Activated CD8-positive, alpha-beta memory T cell treated with anti-CD3 and anti-CD28 coated beads, Interleukin-2, amount 50 U/mL, for 24 hours (primary cell): ENCODE results near the gene RSBN1L.

Experiments used
- DNase-seq: peaks from one replicate; pipeline ENCODE4 v3.0.0-alpha.2; 2020; ENCODE audit errors: extremely low read depth

Gene RSBN1L

DNA sequence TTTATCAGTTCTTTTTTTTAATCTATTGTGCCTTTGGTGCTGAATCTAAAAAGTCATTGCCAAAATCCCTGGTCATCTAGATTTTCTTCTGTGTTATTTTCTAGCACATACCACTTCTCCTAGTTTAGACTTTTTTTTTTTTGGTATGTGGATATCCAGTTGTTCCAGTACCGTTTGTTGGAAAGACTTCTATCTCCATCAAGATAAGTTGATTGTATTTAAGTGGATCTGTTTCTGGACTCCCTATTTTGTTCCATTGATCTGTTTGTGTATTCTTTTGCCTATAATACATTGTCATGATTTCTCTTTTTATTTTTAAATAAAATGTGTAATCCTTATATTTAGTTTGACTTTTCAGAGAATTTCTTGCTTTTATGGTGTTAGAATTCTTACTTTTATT lies 35.5 kb downstream of the RSBN1L start:
- DNase-seq, result no peak

DNA sequence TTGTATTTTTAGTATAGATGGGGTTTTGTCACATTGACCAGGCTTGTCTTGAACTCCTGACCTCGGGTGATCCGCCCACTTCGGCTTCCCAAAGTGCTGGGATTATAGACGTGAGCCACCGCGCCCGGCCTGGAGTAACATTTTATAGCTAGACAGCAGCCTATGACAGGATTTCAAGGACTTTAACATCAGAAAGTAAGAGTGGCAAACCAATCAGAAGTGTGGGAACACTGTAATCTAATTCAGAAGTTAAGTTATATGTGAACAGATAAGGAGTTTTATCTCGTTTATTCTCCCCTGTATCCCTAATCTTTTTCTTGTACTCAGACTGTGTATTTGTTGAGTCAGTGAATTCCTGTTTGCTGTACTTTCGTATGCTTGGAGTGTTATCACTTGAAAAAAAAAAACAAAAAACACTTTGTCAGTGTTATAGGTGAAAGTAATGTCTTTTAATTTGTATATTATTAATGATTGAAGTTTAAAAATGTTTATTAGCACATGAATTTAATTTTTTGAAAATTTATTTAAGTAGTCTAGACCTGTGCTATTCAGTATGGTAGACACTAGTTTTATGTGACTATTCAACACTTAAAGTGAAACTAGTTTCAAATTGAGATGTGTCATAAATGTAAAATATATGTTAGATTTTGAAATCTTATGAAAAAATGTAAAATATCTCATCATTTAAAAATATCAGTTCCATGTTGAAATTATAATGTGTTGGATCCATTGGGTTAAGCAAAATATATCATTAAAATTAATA lies 38.6 kb downstream of the RSBN1L start:
- DNase-seq, result no peak

DNA sequence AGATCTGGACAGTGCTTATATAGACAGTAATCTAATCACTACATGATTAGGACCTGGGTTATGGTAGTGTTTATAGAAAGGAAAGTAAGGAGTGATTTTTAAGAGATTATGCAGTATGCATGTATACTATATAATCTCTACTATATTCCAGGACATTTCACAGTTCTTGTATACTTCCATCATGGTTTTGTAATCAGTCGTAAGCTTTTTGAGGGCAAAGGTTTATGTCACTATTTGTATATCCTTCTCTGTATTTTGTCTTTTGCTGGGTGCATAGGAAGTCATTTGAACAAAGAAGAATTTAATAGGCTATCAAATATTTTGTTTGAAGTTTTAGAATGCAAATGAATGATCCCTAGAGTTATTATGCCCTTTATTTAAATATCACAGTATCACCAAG lies 39.2 kb downstream of the RSBN1L start:
- DNase-seq, result no peak

DNA sequence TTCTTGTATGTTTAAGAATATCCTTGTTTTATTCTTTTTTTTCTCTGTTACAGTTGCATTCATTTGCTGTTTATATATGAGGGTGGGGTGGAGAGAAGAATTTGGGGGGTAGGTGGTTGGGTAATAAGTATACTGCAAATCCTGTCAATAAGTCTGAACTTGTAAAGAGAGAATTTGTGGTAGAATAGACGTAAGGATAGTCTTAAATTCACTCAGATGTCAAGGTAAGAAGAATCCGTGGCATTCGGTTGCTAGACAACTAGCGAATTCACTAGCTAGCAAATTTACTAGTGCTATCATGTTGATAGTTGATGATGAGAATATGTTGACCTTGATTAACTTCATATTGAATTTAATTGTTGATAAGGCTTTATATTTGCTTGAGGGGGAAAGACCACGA lies 40.7 kb downstream of the RSBN1L start:
- no peak for DNase-seq

DNA sequence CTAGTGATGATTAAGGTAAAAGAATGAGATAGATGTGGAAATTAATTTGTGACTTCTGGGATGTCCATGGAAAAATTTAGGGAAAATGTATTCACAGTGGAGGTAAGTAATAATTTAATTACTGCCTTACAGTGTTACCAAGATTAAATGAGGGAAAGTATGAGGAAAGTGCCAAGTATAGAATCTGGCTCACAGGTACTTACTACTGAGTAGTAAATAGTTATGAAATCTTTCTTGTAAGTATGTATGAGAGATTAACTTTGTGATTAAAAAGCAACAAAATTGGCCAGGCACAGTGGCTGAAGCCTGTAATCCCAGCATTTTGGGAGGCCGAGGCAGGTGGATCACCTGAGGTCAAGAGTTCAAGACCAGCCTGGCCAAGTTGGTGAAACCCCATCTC lies 42.1 kb downstream of the RSBN1L start:
- DNase-seq, result no peak

DNA sequence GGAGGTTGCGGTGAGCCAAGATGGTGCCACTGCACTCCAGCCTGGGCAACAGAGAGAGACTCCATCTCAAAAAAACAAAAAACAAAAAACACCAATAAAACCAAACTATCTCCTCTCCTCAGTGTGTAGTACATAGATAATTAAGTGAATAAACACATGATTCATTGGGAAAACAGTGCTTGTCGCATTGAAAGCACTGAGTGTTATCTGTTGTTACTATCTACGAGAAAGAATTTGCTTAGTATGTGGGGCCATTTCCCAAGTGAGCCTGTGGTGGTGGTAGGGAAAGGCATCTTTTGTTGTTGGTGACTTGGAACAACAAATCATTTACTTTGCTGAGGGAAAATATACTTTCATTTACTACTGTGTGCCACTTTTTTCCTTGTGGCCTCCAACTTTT lies 42.6 kb downstream of the RSBN1L start:
- DNase-seq, result no peak

DNA sequence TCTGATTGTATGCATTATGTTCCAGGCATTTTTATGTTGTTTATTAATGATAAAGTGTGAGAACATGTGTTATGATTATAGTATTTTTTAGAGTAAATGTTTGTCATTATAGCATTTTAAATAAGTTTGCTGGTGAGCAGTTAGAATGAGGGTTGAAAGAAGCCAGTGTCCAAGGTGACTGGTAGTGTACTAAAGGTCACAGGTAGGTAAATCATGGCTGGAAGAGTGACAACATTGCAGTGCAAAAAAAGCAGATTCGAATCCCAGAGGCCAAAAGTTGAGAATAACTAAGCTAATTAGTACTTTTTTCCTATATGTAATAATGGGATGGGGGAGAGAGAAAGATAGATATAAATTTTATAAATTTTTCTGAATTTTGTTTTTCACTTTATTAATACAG lies 44.0 kb downstream of the RSBN1L start:
- no peak for DNase-seq

DNA sequence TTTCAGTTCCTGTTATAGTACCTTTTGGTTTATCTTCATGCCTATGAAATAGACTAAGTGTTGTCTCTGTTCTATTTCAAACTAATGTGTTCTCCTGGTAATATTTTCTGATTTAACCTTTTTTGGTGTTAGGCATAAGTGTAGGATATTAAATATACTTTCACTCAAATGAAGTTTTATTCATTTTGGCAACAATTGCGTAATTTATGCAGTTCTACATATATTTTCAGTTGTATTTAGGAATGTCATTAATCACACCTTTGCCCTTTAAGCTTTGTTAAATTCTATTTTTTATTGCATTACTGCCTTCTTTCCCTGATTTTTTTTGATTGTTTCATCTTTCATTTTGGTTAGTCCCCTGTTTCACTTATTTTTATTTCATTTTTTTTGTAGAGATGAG lies 47.3 kb downstream of the RSBN1L start:
- no peak for DNase-seq

DNA sequence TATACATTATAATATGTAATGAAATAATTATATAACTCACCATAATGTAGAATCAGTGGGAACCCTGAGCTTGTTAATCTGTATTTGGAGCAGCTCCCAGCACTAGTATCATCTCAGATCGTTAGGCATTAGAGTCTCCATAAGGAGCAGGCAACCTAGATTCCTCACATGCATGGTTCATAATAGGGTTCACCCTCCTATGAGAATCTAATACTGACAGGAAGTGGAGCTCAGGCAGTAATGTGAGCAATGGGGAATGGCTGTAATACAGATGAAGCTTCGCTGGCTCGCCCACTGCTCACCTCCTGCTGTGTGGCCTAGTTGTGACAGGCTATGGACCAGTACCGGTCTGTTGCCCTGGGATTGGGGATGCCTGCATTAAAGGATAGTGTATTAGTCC lies 49.5 kb downstream of the RSBN1L start:
- DNase-seq, result no peak

DNA sequence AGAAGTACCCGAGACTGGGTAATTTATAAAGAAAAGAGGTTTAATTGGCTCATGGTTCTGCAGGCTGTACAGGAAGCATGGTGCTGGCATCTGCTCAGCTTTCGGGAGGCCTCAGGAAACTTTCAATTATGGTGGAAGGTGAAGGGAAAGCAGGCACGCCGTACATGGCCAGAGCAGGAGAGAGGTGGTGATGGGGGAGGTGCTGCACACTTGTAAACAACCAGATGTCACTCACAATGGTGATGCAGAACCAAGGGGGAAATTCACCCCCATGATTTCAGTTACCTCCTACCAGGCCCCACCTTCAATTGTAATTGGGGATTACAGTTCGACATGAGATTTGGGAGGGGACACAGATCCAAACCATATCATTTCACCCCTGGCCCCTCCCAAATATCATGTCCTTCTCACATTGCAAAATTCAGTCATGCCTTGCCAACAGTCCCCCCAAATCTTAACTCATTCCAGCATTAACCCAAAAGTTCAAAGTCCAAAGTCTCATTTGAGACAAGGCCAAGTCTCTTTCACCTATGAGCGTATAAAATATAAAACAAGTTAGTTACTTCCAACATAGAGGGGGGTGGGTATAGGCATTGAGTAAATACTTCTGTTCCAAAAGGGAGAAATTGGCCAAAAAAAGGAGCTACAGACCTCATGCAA lies 50.0 kb downstream of the RSBN1L start:
- DNase-seq, result no peak

DNA sequence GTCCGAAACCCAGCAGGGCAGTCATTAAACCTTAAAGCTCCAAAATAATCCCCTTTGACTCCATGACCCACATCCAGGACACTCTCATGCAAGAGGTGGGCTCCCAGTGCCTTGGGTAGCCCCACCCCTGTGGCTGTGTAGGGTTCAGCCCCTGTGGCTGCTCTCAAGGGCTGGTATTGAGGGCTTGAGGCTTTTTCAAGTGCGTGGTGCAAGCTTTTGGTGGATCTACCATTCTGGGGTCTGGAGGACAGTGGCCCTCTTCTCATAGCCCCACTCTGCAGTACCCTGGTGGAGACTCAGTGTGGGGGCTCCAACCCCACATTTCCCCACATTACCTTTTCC lies 50.5 kb downstream of the RSBN1L start:
- no peak for DNase-seq

DNA sequence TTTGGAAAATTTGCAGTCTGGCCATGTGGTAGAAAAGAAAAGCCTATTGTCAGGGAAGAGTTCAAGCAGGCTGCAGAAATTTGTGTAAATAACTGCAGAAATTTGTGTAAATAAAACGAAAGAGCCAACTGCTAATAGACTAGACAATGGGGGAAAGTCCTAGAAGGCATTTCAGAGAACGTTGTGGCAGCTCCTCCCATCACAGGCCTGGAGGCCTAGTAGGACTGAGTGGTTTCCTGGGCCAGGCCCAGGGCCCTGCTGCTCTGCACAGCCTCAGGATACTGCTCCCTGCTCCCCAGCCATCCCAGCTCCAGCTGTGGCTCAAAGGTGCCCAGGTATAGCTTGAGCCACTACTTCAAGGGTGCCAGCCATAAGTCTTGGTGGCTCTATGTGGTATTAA lies 50.9 kb downstream of the RSBN1L start:
- no peak for DNase-seq

DNA sequence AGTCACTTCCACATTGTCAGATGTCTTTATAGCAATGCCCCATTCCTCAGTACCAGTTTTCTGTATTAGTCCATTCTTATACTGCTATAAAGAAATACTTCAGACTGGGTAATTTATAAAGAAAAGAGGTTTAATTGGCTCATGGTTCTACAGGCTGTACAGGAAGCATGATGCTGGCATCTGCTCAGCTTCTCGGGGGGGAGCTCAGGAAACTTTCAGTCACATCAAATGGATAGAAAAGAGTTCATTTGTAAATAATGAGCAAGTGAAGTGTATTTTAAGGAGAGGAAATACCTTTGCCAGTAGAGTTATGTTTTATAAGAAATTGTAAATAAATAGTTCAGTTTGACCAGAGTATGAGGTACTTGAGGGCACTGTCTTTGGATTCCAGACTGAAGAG lies 51.5 kb downstream of the RSBN1L start:
- no peak for DNase-seq

DNA sequence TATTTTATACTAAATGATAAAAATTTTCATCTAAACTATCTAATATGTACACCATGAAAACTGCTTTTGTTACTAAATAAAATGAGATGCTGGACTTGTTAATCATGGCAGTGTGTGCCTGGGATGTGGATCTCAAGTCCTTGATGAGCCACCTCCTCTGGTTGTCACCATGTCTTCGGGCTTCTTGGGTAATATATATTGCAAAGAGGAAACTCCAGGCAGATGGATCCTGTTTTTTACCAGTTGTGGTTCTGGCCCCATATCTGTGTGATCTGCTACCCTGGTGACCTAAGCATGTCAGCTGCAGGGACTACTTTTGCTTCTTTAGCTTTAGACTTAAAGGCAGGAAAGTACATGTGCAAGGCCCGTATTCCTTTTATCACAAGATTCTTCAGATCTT lies 55.8 kb downstream of the RSBN1L start:
- no peak for DNase-seq

DNA sequence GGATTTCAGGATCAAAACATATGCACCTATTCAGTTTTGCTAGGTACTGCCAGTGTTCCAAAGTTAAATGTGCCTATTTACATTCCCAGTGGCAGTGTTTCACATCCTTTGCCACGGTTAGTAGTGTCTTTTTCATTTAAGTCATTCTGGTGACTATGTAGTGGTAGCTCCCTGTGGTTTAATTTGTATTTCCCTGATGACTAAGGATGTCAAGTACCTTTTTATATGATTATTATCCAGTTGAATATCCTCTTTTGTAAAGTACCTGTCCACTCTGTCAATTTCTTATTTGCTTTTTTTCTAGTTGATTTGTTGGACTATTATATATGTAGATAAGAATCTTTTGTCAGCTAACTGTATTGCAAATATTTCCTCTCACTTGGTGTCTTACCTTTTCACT lies 56.9 kb downstream of the RSBN1L start:
- no peak for DNase-seq

DNA sequence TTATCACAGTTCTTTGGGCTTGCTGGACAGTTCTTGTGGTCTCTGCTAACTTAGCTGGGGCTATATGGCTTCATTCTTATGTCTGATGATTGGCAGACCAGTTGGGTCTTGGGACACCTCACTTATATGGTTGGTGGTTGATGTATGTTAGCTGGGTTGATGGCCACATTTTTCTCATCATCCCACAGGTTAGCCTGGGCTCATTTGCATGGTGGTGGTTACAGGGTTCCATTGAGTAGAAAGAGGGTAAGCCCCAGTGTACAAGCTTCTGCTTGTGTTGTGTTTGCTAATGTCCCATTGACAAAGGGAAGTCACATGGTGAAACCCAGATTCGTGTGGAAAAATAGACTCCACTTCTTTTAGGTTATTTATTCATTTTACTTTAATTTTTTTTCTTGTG lies 61.3 kb downstream of the RSBN1L start:
- no peak for DNase-seq

DNA sequence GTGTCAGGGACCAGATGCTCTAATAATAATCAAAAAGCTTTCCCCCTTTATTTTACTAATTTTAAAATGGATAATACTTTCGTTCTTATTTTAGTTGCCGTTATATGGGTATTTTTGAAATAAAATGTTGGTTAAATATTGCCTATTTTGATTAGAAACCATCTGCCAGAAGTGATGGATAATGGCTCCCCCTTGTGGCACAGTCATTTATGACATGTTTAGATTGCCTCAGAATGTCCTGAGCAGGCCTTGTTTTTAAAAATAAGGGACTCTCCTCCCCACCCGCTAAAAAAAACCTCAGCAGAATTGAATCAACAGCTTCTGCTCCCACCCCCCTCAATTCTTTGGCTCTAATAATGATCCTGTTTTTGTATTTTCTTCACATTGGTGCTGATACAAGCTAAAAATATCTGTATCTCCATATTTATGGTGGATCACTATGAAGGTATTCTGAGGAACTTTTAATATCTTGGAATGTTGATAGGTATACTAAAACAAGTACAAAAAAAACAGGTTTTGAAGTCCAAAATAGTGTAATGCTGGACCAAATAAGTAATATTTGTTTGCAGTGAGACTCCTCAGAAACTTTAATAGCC lies 63.1 kb downstream of the RSBN1L start:
- DNase-seq, result peak; percentile 48

DNA sequence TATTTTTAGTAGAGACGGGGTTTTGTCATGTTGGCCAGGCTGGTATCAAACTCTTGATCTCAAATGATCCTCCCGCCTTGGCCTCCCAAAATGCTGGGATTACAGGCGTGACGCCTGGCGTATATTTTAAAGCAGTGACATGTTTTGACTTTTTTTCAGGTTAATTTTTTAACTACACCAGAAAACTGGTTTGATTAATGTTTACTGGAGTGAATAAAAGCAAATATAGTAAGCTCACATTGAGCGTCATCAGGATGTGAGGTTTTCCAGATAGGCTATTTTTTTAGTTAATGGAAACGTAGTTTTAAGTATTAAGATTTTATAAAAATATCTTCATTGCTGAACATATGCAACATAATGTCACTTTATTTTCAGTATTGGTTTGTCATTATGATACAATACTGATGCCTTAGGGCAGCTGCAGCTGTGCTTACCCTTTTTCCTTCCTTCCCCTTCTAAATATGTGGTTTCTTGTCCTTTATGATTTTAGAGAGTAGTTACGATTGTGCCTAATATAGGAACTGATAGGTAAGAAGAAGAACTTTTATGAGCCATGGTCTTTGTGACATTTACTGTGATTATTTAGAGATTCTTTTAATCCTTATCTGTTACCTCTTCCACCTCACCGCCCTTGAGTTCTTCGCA lies 64.7 kb downstream of the RSBN1L start:
- no peak for DNase-seq

DNA sequence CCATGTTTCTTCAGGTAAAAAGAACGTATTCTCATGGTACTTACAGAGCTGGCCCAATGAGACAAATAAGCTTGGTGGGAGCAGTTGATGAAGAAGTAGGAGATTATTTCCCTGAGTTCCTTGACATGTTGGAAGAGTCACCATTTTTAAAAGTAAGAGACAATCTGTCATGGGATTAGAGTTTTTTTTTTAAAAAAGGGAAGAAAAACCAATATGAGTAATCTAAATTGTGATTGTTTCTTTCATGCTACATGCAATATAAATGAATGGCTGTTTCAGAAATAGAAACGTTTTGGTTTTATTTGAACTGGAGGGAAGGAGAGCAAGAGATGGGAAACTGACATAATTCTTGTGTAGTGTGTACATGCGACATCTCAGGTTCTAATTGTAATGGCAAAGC lies 69.2 kb downstream of the RSBN1L start:
- DNase-seq, result no peak

DNA sequence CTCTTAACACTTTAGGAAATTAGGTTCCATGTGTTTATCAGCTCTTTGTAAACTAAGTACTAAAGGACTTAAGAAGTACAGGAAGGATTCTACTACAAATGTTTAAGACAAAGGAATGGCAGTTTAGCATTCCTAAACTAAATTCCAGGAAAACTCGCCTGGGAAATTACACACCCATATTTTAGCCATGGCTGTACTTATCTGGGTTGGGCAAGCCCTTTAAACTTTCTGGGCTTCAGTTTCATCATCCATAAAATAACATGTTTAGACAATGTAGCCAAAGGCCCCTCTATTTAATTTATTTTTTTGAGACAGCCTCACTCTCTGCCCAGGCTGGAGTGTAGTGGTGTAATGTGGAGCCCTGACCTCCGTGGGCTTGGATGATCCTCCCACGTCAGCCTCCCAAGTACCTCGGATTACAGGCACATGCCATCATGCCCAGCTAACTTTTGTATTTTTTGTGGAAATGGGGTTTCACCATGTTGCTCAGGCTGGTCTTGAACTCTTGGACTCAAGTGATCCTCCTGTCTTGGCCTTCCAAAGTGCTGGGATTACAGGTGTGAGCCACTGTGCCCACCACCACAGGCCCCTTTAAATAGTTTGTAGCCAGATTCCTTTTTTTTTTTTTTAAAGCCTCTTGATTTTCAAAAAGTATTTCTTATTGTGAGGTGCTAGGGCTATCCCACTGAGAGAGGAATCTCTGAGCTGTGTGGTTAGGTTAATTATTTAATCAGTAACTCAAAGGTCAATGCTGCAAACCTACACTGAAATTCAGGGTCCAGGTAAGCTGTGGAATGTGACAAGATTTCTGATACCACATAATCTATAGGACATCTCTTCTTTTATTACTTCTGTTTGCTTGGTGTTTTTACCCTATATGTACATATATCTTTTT lies 69.9 kb downstream of the RSBN1L start:
- DNase-seq, result no peak

DNA sequence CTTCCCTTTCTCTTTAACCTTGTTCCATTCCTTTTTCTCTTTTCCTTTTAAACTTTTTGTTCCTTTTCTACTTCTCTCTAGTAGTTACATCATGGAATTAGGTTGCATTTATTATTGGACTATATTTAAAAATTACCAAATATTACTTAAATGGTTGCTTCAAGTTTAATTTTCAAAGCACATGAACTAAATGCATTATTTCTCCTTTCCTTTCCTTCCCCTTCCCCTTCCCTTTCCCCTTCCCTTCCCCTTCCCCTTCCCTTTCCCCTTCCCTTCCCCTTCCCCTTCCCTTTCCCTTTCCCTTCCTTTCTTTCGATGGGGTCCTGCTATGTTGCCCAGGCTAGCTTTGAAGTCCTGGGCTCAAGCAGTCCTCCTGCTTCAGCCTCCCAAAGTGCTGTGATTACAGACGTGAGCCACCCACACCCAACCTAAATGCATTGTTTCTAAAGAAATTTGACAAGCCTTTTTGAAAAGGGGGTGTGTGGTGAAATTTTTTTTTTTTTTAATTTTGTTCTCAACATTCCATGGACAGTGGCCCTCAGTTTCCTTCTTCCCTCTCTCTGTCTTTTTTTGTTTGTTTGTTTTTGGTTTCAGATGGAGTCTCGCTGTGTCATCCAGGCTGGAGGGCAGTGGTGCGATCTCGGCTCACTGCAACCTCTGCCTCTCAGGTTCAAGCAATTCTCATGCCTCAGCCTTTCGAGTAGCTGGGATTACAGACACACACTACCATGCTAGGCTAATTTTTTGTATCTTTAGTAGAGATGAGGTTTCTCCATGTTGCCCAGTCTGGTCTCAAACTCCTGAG lies 70.7 kb downstream of the RSBN1L start:
- DNase-seq, result no peak
